ENCODE data around the gene ZNF185.
"Not testable (repeated sequence)": the region's sequence is repeated elsewhere in the genome, so short reads cannot be mapped to it uniquely, and the experiment has no call there.

Gene ZNF185

DNA sequence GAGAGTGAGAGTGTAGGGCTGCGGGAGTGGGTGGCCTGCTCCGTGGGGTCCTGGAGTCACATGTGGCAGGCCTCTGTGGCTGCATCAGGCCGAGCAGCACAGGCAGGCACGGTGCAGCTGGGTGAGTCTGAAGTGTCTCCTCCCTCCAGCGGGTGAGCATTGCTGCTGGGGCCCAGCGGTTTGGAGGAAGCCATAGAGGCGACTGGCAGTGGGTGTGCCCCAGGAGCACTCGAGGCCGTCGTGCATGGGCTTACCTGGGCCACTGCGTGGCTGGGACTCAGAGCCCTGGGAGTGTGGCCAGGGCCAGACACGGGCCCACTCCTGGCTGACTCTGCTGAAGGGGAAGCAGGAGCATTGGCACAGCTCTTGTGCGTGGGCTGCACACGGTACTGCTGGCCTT is 10.6 kb downstream of the ZNF185 start:
- no peak for DNase-seq (ENCODE audit: low spot score)
- Histone ChIP-seq H2BK15ac (ENCODE audit: low read length) (no peak overlapping the region), H4K8ac (ENCODE audit: low read depth, low read length) (no peak overlapping the region), H3K14ac (ENCODE audit: low read length) (no peak overlapping the region), H3K4me2 (ENCODE audit: insufficient read depth, low read length, poor library complexity, severe bottlenecking) (no peak overlapping the region), H2BK12ac (ENCODE audit: low read length) (no peak overlapping the region), H2BK5ac (ENCODE audit: low read length) (no peak overlapping the region), H3K9me3 (replicated peaks in 1 of 2; ENCODE audit: control insufficient read depth in 2 of 2, insufficient read depth in 1 of 2, low read depth in 1 of 2, low read length in 2 of 2) (no peaks in the 10 kb centered on the region), H2AK5ac (ENCODE audit: low read depth, low read length) (no peak overlapping the region), H2AFZ (ENCODE audit: low read length) (no peak overlapping the region), H2BK120ac (ENCODE audit: low read depth, low read length) (no peak overlapping the region), H3K18ac (ENCODE audit: low read length) (no peak overlapping the region), H3K4ac (ENCODE audit: low read length) (no peak overlapping the region), H3K9ac (ENCODE audit: low read depth, low read length, poor library complexity) (no peak overlapping the region), H3K23ac (ENCODE audit: low read depth, low read length, poor library complexity) (no peak overlapping the region), H3K4me1 (ENCODE audit: control insufficient read depth in 2 of 2, insufficient read depth in 1 of 2, low read depth in 1 of 2, low read length in 2 of 2) (peaks cover 12 to 16% of the 10 kb centered on the region in 2 donors), H3K27ac (replicated peaks; ENCODE audit: low read length) (no peak overlapping the region), H3K36me3 (replicated peaks in 1 of 2; ENCODE audit: control insufficient read depth in 2 of 2, insufficient read depth in 2 of 2, low read length in 2 of 2) (no peaks in the 10 kb centered on the region), H3K79me1 (ENCODE audit: low read depth, low read length) (peaks cover 5% of the 10 kb centered on the region), H3K4me3 (ENCODE audit: low read length in 2 of 2) (no peak overlapping the region), H3K27me3 (ENCODE audit: control insufficient read depth in 3 of 3, insufficient read depth in 3 of 3, low read depth in 1 of 3, low read length in 3 of 3) (peaks cover 0 to 7% (median 0%) of the 10 kb centered on the region in 3 experiments), H4K91ac (ENCODE audit: low read depth, low read length, poor library complexity) (no peak overlapping the region)
- WGBS, 2 donors (ENCODE audit: extremely low coverage in 2 of 2, insufficient read length in 2 of 2, insufficient replicate concordance in 1 of 2), result no CpG with 5 or more reads among the region's 14 CpGs

DNA sequence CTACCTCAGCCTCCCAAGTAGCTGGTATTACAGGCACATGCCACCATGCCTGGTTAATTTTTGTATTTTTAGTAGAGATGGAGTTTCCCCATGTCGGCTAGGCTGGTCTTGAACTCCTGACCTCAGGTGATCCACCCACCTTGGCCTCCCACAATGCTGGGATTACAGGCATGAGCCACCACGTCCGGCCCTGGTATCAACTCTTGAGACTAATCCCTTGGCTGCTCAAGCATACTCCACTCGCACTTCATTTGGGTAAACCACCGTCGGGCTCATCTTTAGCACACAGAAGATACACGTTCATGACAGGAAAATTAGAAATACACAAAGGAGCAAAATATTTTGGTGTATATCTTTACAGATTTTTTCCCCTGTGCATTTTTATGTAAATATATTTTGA is 12.2 kb downstream of the ZNF185 start:
- not testable (repeated sequence) for H2BK120ac ChIP-seq (ENCODE audit: low read depth, low read length); H3K9me3 ChIP-seq (replicated peaks in 1 of 2; ENCODE audit: control insufficient read depth in 2 of 2, insufficient read depth in 1 of 2, low read depth in 1 of 2, low read length in 2 of 2); H2AFZ ChIP-seq (ENCODE audit: low read length); H3K79me1 ChIP-seq (ENCODE audit: low read depth, low read length); H3K4ac ChIP-seq (ENCODE audit: low read length); DNase-seq (ENCODE audit: low spot score); H2AK5ac ChIP-seq (ENCODE audit: low read depth, low read length); H2BK12ac ChIP-seq (ENCODE audit: low read length); H3K14ac ChIP-seq (ENCODE audit: low read length); H3K9ac ChIP-seq (ENCODE audit: low read depth, low read length, poor library complexity); H4K8ac ChIP-seq (ENCODE audit: low read depth, low read length); H4K91ac ChIP-seq (ENCODE audit: low read depth, low read length, poor library complexity); H3K4me3 ChIP-seq (ENCODE audit: low read length in 2 of 2); H3K27me3 ChIP-seq (ENCODE audit: control insufficient read depth in 3 of 3, insufficient read depth in 3 of 3, low read depth in 1 of 3, low read length in 3 of 3); H3K4me2 ChIP-seq (ENCODE audit: insufficient read depth, low read length, poor library complexity, severe bottlenecking); H3K36me3 ChIP-seq (replicated peaks in 1 of 2; ENCODE audit: control insufficient read depth in 2 of 2, insufficient read depth in 2 of 2, low read length in 2 of 2); H3K27ac ChIP-seq (replicated peaks; ENCODE audit: low read length); H3K18ac ChIP-seq (ENCODE audit: low read length); H3K23ac ChIP-seq (ENCODE audit: low read depth, low read length, poor library complexity); H2BK5ac ChIP-seq (ENCODE audit: low read length); H2BK15ac ChIP-seq (ENCODE audit: low read length)
- H3K4me1 ChIP-seq (ENCODE audit: control insufficient read depth in 2 of 2, insufficient read depth in 1 of 2, low read depth in 1 of 2, low read length in 2 of 2), result peaks cover 8 to 12% of the 10 kb centered on the region in 2 donors
- no CpG with 5 or more reads among the region's 7 CpGs for WGBS, 2 donors (ENCODE audit: extremely low coverage in 2 of 2, insufficient read length in 2 of 2, insufficient replicate concordance in 1 of 2)

DNA sequence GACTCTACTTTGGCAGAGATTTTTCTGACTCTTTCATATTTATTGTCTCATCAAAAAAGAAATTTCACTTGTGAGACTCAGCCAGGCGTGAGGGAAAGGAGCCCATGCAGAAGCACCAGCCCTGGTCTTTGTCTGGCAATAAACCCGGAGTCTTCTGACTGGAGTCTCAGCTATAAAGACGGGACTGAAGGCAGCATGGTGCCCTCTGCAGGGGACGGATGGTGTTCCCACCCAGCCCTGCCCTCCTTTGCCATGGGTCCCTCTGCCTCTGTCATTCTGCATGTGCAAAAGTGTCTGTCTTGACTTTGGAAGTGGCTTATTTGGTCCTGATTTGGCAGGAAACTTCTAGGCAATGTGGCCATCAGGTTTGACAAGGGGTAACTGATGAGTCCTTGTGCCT is 14.2 kb downstream of the ZNF185 start:
- no peaks in the 10 kb centered on the region for H3K36me3 ChIP-seq (replicated peaks in 1 of 2; ENCODE audit: control insufficient read depth in 2 of 2, insufficient read depth in 2 of 2, low read length in 2 of 2)
- H3K9ac ChIP-seq (ENCODE audit: low read depth, low read length, poor library complexity), result no peak overlapping the region
- peaks cover 5% of the 10 kb centered on the region for H3K79me1 ChIP-seq (ENCODE audit: low read depth, low read length)
- H4K8ac ChIP-seq (ENCODE audit: low read depth, low read length), result no peak overlapping the region
- no peaks in the 10 kb centered on the region for H3K9me3 ChIP-seq (replicated peaks in 1 of 2; ENCODE audit: control insufficient read depth in 2 of 2, insufficient read depth in 1 of 2, low read depth in 1 of 2, low read length in 2 of 2)
- no peak overlapping the region for H2BK15ac ChIP-seq (ENCODE audit: low read length)
- H2BK12ac ChIP-seq (ENCODE audit: low read length), result no peak overlapping the region
- H2AFZ ChIP-seq (ENCODE audit: low read length), result no peak overlapping the region
- H2AK5ac ChIP-seq (ENCODE audit: low read depth, low read length), result no peak overlapping the region
- H3K4ac ChIP-seq (ENCODE audit: low read length), result no peak overlapping the region
- no peak for DNase-seq (ENCODE audit: low spot score)
- H3K27me3 ChIP-seq (ENCODE audit: control insufficient read depth in 3 of 3, insufficient read depth in 3 of 3, low read depth in 1 of 3, low read length in 3 of 3), result peaks cover 0 to 10% (median 0%) of the 10 kb centered on the region in 3 experiments
- WGBS, 2 donors (ENCODE audit: extremely low coverage in 2 of 2, insufficient read length in 2 of 2, insufficient replicate concordance in 1 of 2), result no CpG with 5 or more reads among the region's 4 CpGs
- no peak overlapping the region for H4K91ac ChIP-seq (ENCODE audit: low read depth, low read length, poor library complexity)
- no peak overlapping the region for H3K23ac ChIP-seq (ENCODE audit: low read depth, low read length, poor library complexity)
- H3K4me2 ChIP-seq (ENCODE audit: insufficient read depth, low read length, poor library complexity, severe bottlenecking), result no peak overlapping the region
- no peak overlapping the region for H2BK120ac ChIP-seq (ENCODE audit: low read depth, low read length)
- H3K14ac ChIP-seq (ENCODE audit: low read length), result no peak overlapping the region
- H2BK5ac ChIP-seq (ENCODE audit: low read length), result no peak overlapping the region
- no peak overlapping the region for H3K4me3 ChIP-seq (ENCODE audit: low read length in 2 of 2)
- no peak overlapping the region for H3K27ac ChIP-seq (replicated peaks; ENCODE audit: low read length)
- peaks cover 9 to 10% of the 10 kb centered on the region in 2 donors for H3K4me1 ChIP-seq (ENCODE audit: control insufficient read depth in 2 of 2, insufficient read depth in 1 of 2, low read depth in 1 of 2, low read length in 2 of 2)
- H3K18ac ChIP-seq (ENCODE audit: low read length), result no peak overlapping the region

DNA sequence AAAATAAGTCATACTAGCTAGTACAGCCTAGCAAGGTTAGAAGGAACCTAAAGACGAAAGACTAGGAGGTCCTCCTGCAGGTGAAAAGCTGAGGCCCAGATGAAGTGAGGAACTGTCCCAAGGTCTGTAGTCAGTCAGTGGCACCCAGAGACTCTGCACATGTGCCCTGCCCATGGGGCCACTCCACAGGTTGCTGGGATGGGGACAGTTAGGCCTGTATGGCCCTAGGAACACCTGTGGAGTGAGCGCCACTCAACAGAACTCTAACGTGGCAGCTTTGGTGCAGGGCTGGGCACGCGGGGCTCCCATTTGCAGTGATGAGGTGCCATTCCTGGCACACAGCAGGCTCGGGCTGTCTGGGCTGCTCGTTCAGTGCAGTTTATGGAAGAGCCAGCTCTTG is 14.8 kb downstream of the ZNF185 start:
- Histone ChIP-seq H3K23ac (ENCODE audit: low read depth, low read length, poor library complexity) (peak overlapping the region; percentile 20), H3K4me3 (ENCODE audit: low read length in 2 of 2) (no peak overlapping the region), H3K9me3 (replicated peaks in 1 of 2; ENCODE audit: control insufficient read depth in 2 of 2, insufficient read depth in 1 of 2, low read depth in 1 of 2, low read length in 2 of 2) (no peaks in the 10 kb centered on the region), H2BK120ac (ENCODE audit: low read depth, low read length) (no peak overlapping the region), H3K4me2 (ENCODE audit: insufficient read depth, low read length, poor library complexity, severe bottlenecking) (no peak overlapping the region), H2BK12ac (ENCODE audit: low read length) (no peak overlapping the region), H3K4me1 (ENCODE audit: control insufficient read depth in 2 of 2, insufficient read depth in 1 of 2, low read depth in 1 of 2, low read length in 2 of 2) (peaks cover 5 to 6% of the 10 kb centered on the region in 2 donors), H4K8ac (ENCODE audit: low read depth, low read length) (no peak overlapping the region), H2BK5ac (ENCODE audit: low read length) (no peak overlapping the region), H3K18ac (ENCODE audit: low read length) (no peak overlapping the region), H2BK15ac (ENCODE audit: low read length) (no peak overlapping the region), H3K27ac (replicated peaks; ENCODE audit: low read length) (no peak overlapping the region), H3K36me3 (replicated peaks in 1 of 2; ENCODE audit: control insufficient read depth in 2 of 2, insufficient read depth in 2 of 2, low read length in 2 of 2) (no peaks in the 10 kb centered on the region), H3K79me1 (ENCODE audit: low read depth, low read length) (peaks cover 5% of the 10 kb centered on the region), H3K9ac (ENCODE audit: low read depth, low read length, poor library complexity) (no peak overlapping the region), H3K27me3 (ENCODE audit: control insufficient read depth in 3 of 3, insufficient read depth in 3 of 3, low read depth in 1 of 3, low read length in 3 of 3) (peaks cover 0 to 13% (median 0%) of the 10 kb centered on the region in 3 experiments), H3K14ac (ENCODE audit: low read length) (no peak overlapping the region), H3K4ac (ENCODE audit: low read length) (no peak overlapping the region), H4K91ac (ENCODE audit: low read depth, low read length, poor library complexity) (no peak overlapping the region), H2AK5ac (ENCODE audit: low read depth, low read length) (no peak overlapping the region), H2AFZ (ENCODE audit: low read length) (no peak overlapping the region)
- no CpG with 5 or more reads among the region's 7 CpGs for WGBS, 2 donors (ENCODE audit: extremely low coverage in 2 of 2, insufficient read length in 2 of 2, insufficient replicate concordance in 1 of 2)
- no peak for DNase-seq (ENCODE audit: low spot score)
